ENCODE results near the gene SUSD5. TPM values are rescaled to one million over a fixed set of nuclear protein-coding genes. Genes with fewer than 3 reads are reported as not detected.

SUSD5 gene
- total RNA-seq, 1 donor from 2014 or later = 3.1 TPM

DNA sequence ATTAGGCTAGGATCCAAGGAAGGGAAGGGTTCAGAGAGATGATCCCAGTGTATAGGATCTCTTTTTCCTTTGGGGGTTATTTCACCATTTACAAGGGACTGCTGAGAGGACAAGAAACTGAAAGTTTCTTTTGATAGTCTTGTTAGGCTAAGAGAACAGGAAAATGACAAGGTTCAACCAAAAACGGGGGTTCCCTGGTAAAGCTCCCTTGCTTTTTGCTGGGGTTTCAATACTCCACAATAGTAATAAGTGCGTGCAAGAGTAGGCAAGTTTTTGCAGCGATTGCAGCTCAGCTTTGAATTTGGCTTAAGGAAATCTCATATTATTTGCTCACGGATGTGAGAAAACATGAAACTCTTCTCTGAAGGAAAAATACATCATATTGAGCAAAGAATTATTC is 18.8 kb upstream of the SUSD5 start:
- H3K4me1 ChIP-seq = no peaks in the 10 kb centered on the region
- no peak overlapping the region for H3K27ac Mint-ChIP-seq
- no peaks in the 10 kb centered on the region for H4K20me1 ChIP-seq (ENCODE audit: low read depth)
- H3K9ac ChIP-seq = no peak overlapping the region
- no peaks in the 10 kb centered on the region for H3K9me3 ChIP-seq (ENCODE audit: low read depth)
- H3K9me3 Mint-ChIP-seq = no peaks in the 10 kb centered on the region
- H3K36me3 ChIP-seq = no peaks in the 10 kb centered on the region
- no peak overlapping the region for H3K4me3 Mint-ChIP-seq
- H3K36me3 Mint-ChIP-seq = no peaks in the 10 kb centered on the region
- TF ChIP-seq EZH2phosphoT487 (IDR thresholded peaks at IDR 0.05) = no peak
- TF ChIP-seq, protein P1, sequence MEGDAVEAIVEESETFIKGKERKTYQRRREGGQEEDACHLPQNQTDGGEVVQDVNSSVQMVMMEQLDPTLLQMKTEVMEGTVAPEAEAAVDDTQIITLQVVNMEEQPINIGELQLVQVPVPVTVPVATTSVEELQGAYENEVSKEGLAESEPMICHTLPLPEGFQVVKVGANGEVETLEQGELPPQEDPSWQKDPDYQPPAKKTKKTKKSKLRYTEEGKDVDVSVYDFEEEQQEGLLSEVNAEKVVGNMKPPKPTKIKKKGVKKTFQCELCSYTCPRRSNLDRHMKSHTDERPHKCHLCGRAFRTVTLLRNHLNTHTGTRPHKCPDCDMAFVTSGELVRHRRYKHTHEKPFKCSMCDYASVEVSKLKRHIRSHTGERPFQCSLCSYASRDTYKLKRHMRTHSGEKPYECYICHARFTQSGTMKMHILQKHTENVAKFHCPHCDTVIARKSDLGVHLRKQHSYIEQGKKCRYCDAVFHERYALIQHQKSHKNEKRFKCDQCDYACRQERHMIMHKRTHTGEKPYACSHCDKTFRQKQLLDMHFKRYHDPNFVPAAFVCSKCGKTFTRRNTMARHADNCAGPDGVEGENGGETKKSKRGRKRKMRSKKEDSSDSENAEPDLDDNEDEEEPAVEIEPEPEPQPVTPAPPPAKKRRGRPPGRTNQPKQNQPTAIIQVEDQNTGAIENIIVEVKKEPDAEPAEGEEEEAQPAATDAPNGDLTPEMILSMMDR (IDR thresholded peaks at IDR 0.05) = no peak
- TF ChIP-seq EZH2 (IDR thresholded peaks at IDR 0.05) = no peak
- no peak overlapping the region for H2AFZ ChIP-seq (replicated peaks)
- no peaks in the 10 kb centered on the region for H3K27me3 Mint-ChIP-seq (ENCODE audit: insufficient read depth, low read depth)
- H3K4me3 ChIP-seq = no peak overlapping the region
- no peak overlapping the region for H3K27ac ChIP-seq
- no peaks in the 10 kb centered on the region for H3K4me1 Mint-ChIP-seq
- no peaks in the 10 kb centered on the region for H3K27me3 ChIP-seq
- no peak for DNase-seq (ENCODE audit: low spot score)
- H3K79me2 ChIP-seq (ENCODE audit: low read depth) = no peaks in the 10 kb centered on the region
- no peak overlapping the region for H3K4me2 ChIP-seq
- H3F3A ChIP-seq (ENCODE audit: low read depth) = no peaks in the 10 kb centered on the region

DNA sequence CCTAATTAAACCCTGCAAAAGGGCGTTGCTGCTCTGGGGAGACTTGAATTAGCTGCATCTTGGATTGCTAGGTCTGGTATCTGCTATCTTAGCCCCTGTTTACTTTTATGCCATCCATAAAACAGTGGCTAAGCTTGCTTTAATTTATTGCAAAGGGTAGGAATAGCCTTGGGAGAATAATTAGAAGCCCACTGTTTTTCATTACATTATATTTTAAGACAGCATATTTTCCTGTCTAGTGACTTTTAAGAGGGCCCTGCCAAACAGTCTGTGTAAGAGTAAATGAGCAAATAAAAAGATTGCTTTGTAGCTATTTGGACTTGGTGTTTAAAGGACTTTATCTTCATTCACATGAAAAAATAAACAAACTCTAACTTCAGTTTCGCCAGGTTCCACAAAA is 17.4 kb upstream of the SUSD5 start:
- no peak overlapping the region for H3K9ac ChIP-seq
- no peak overlapping the region for H3K27ac Mint-ChIP-seq
- H3K79me2 ChIP-seq (ENCODE audit: low read depth) = no peaks in the 10 kb centered on the region
- no peaks in the 10 kb centered on the region for H3K36me3 Mint-ChIP-seq
- no peak for TF ChIP-seq EZH2phosphoT487 (IDR thresholded peaks at IDR 0.05)
- TF ChIP-seq, protein P1 (IDR thresholded peaks at IDR 0.05) = no peak
- TF ChIP-seq EZH2 (IDR thresholded peaks at IDR 0.05) = no peak
- no peak overlapping the region for H2AFZ ChIP-seq (replicated peaks)
- no peaks in the 10 kb centered on the region for H3K36me3 ChIP-seq
- DNase-seq (ENCODE audit: low spot score) = no peak
- H3K4me3 Mint-ChIP-seq = no peak overlapping the region
- H3K4me3 ChIP-seq = no peak overlapping the region
- H3F3A ChIP-seq (ENCODE audit: low read depth) = no peaks in the 10 kb centered on the region
- no peaks in the 10 kb centered on the region for H3K4me1 ChIP-seq
- H3K27ac ChIP-seq = no peak overlapping the region
- no peak overlapping the region for H3K4me2 ChIP-seq
- H3K9me3 ChIP-seq (ENCODE audit: low read depth) = no peaks in the 10 kb centered on the region
- no peaks in the 10 kb centered on the region for H3K9me3 Mint-ChIP-seq
- no peaks in the 10 kb centered on the region for H3K27me3 Mint-ChIP-seq (ENCODE audit: insufficient read depth, low read depth)
- H3K27me3 ChIP-seq = no peaks in the 10 kb centered on the region
- no peaks in the 10 kb centered on the region for H4K20me1 ChIP-seq (ENCODE audit: low read depth)
- H3K4me1 Mint-ChIP-seq = no peaks in the 10 kb centered on the region

- Histone ChIP-seq H3K79me2 (ENCODE audit: low read depth) (no peaks in the 10 kb centered on the region), H3K27ac (no peak overlapping the region), H3K4me2 (no peak overlapping the region), H3K4me3 (no peak overlapping the region), H4K20me1 (ENCODE audit: low read depth) (no peaks in the 10 kb centered on the region), H3K27me3 (no peaks in the 10 kb centered on the region), H3F3A (ENCODE audit: low read depth) (no peaks in the 10 kb centered on the region), H3K36me3 (no peaks in the 10 kb centered on the region), H3K9ac (no peak overlapping the region), H2AFZ (replicated peaks) (no peak overlapping the region), H3K4me1 (no peaks in the 10 kb centered on the region), H3K9me3 (ENCODE audit: low read depth) (no peaks in the 10 kb centered on the region)
- no peaks in the 10 kb centered on the region for H3K4me1 Mint-ChIP-seq
- no peak for DNase-seq (ENCODE audit: low spot score)
- no peak overlapping the region for H3K27ac Mint-ChIP-seq
- no peak overlapping the region for H3K4me3 Mint-ChIP-seq
- TF ChIP-seq, protein P1 (IDR thresholded peaks at IDR 0.05) = no peak
- TF ChIP-seq EZH2phosphoT487 (IDR thresholded peaks at IDR 0.05) (no peak), EZH2 (IDR thresholded peaks at IDR 0.05) (no peak)
- H3K9me3 Mint-ChIP-seq = no peaks in the 10 kb centered on the region
- no peaks in the 10 kb centered on the region for H3K27me3 Mint-ChIP-seq (ENCODE audit: insufficient read depth, low read depth)
- no peaks in the 10 kb centered on the region for H3K36me3 Mint-ChIP-seq
These were observed 15.3 kb upstream of the SUSD5 start for GRCh38 chr3:33233884-33234283.

Measured in neural progenitor cell (in vitro differentiated cells).